ENCODE data around the gene LYPD5. TPM values are rescaled to one million over a fixed set of nuclear protein-coding genes. Genes with fewer than 3 reads are reported as not detected.
A peak's percentile ranks its signal among the peaks of the same experiment; 100 is the strongest.

Gene LYPD5
- total RNA-seq, 1 donor from 2014 or later, result not detected

- Mint-ChIP-seq H3K27me3 (ENCODE audit: low read depth, unreplicated experiment) (peaks cover 12% of the 10 kb centered on the region), H3K27ac (ENCODE audit: unreplicated experiment) (no peak overlapping the region), H3K9me3 (ENCODE audit: unreplicated experiment) (peaks cover 2% of the 10 kb centered on the region), H3K4me1 (ENCODE audit: low read depth, unreplicated experiment) (peaks cover 46% of the 10 kb centered on the region), H3K4me3 (ENCODE audit: unreplicated experiment) (no peak overlapping the region), H3K36me3 (ENCODE audit: low read depth, unreplicated experiment) (peaks cover 2% of the 10 kb centered on the region)
- TF ChIP-seq CTCF (IDR thresholded peaks at IDR 0.05; ENCODE audit: insufficient read depth, low read depth, low read length) (no peak), EZH2 (IDR thresholded peaks at IDR 0.05; ENCODE audit: insufficient read depth, low read length) (no peak)
- Histone ChIP-seq H3K27ac (ENCODE audit: low read depth, low read length) (no peak overlapping the region), H4K20me1 (ENCODE audit: insufficient read depth, low read length) (no peaks in the 10 kb centered on the region), H3K36me3 (ENCODE audit: insufficient read depth, low read length) (no peaks in the 10 kb centered on the region), H3K4me2 (ENCODE audit: low read length) (peak overlapping the region; percentile 84), H3K9ac (ENCODE audit: low read length) (peak overlapping the region; percentile 31), H2AFZ (ENCODE audit: low read depth, low read length) (no peak overlapping the region), H3K27me3 (ENCODE audit: insufficient read depth, low read length) (no peaks in the 10 kb centered on the region), H3K79me2 (ENCODE audit: insufficient read depth, low read length) (peaks cover 11% of the 10 kb centered on the region), H3K4me1 (ENCODE audit: insufficient read depth, low read length) (peaks cover 44% of the 10 kb centered on the region), H3K9me3 (ENCODE audit: insufficient read depth, low read depth, low read length) (no peaks in the 10 kb centered on the region), H3K4me3 (ENCODE audit: insufficient read depth, low read depth, low read length) (peak overlapping the region; percentile 13)
- DNase-seq (ENCODE audit: low read depth), result no peak
- FAIRE-seq, result no peak
These were observed 23.0 kb downstream of the LYPD5 start for GRCh38 chr19:43779147-43779819.

- Histone ChIP-seq H3K27me3 (ENCODE audit: insufficient read depth, low read length) (no peaks in the 10 kb centered on the region), H3K4me2 (ENCODE audit: low read length) (no peak overlapping the region), H3K4me1 (ENCODE audit: insufficient read depth, low read length) (peaks cover 39% of the 10 kb centered on the region), H3K79me2 (ENCODE audit: insufficient read depth, low read length) (peaks cover 11% of the 10 kb centered on the region), H2AFZ (ENCODE audit: low read depth, low read length) (no peak overlapping the region), H3K9ac (ENCODE audit: low read length) (no peak overlapping the region), H4K20me1 (ENCODE audit: insufficient read depth, low read length) (no peaks in the 10 kb centered on the region), H3K9me3 (ENCODE audit: insufficient read depth, low read depth, low read length) (no peaks in the 10 kb centered on the region), H3K4me3 (ENCODE audit: insufficient read depth, low read depth, low read length) (no peak overlapping the region), H3K36me3 (ENCODE audit: insufficient read depth, low read length) (no peaks in the 10 kb centered on the region), H3K27ac (ENCODE audit: low read depth, low read length) (no peak overlapping the region)
- TF ChIP-seq EZH2 (IDR thresholded peaks at IDR 0.05; ENCODE audit: insufficient read depth, low read length), result no peak
- TF ChIP-seq CTCF (IDR thresholded peaks at IDR 0.05; ENCODE audit: insufficient read depth, low read depth, low read length), result no peak
- H3K27ac Mint-ChIP-seq (ENCODE audit: unreplicated experiment), result no peak overlapping the region
- no peak for DNase-seq (ENCODE audit: low read depth)
- H3K4me3 Mint-ChIP-seq (ENCODE audit: unreplicated experiment), result peak overlapping the region; percentile 14
- H3K36me3 Mint-ChIP-seq (ENCODE audit: low read depth, unreplicated experiment), result peaks cover 2% of the 10 kb centered on the region
- H3K4me1 Mint-ChIP-seq (ENCODE audit: low read depth, unreplicated experiment), result peaks cover 40% of the 10 kb centered on the region
- no peak for FAIRE-seq
- H3K9me3 Mint-ChIP-seq (ENCODE audit: unreplicated experiment), result peaks cover 2% of the 10 kb centered on the region
- peaks cover 17% of the 10 kb centered on the region for H3K27me3 Mint-ChIP-seq (ENCODE audit: low read depth, unreplicated experiment)
These were observed 23.6 kb downstream of the LYPD5 start for GRCh38 chr19:43778651-43779050.

GRCh38 chr19:43777163-43777695 lies 25.0 kb downstream of the LYPD5 start:
- Mint-ChIP-seq H3K27me3 (ENCODE audit: low read depth, unreplicated experiment) (peaks cover 30% of the 10 kb centered on the region), H3K36me3 (ENCODE audit: low read depth, unreplicated experiment) (peaks cover 4% of the 10 kb centered on the region), H3K27ac (ENCODE audit: unreplicated experiment) (peak overlapping the region; percentile 90), H3K4me1 (ENCODE audit: low read depth, unreplicated experiment) (peaks cover 37% of the 10 kb centered on the region), H3K4me3 (ENCODE audit: unreplicated experiment) (peak overlapping the region; percentile 69), H3K9me3 (ENCODE audit: unreplicated experiment) (peaks cover 2% of the 10 kb centered on the region)
- DNase-seq (ENCODE audit: low read depth), result peak; percentile 65
- H4K20me1 ChIP-seq (ENCODE audit: insufficient read depth, low read length), result no peaks in the 10 kb centered on the region
- TF ChIP-seq EZH2 (IDR thresholded peaks at IDR 0.05; ENCODE audit: insufficient read depth, low read length), result no peak
- TF ChIP-seq CTCF (IDR thresholded peaks at IDR 0.05; ENCODE audit: insufficient read depth, low read depth, low read length), result no peak
- no peaks in the 10 kb centered on the region for H3K27me3 ChIP-seq (ENCODE audit: insufficient read depth, low read length)
- H2AFZ ChIP-seq (ENCODE audit: low read depth, low read length), result peak overlapping the region; percentile 14
- peaks cover 39% of the 10 kb centered on the region for H3K4me1 ChIP-seq (ENCODE audit: insufficient read depth, low read length)
- peak overlapping the region; percentile 8 for H3K9ac ChIP-seq (ENCODE audit: low read length)
- peaks cover 11% of the 10 kb centered on the region for H3K79me2 ChIP-seq (ENCODE audit: insufficient read depth, low read length)
- no peak for FAIRE-seq
- no peaks in the 10 kb centered on the region for H3K9me3 ChIP-seq (ENCODE audit: insufficient read depth, low read depth, low read length)
- no peaks in the 10 kb centered on the region for H3K36me3 ChIP-seq (ENCODE audit: insufficient read depth, low read length)
- H3K27ac ChIP-seq (ENCODE audit: low read depth, low read length), result no peak overlapping the region
- peak overlapping the region; percentile 70 for H3K4me2 ChIP-seq (ENCODE audit: low read length)
- H3K4me3 ChIP-seq (ENCODE audit: insufficient read depth, low read depth, low read length), result no peak overlapping the region

Data from astrocyte (in vitro differentiated cells and primary cell).